NB4 (cell line): Measurements from ENCODE around the gene SLC12A4.

ENCODE experiments used
- POLR2A ChIP-seq: IDR thresholded peaks from 2 replicates; pipeline ENCODE4 v1.6.1; 2011; ENCODE audit warnings: mild to moderate bottlenecking; ENCODE audit not compliant: insufficient read length; ENCODE audit errors: extremely low read depth
- TF ChIP-seq, protein P1 (sequence below): IDR thresholded peaks from 2 replicates; pipeline ENCODE4 v1.6.1; 2011; ENCODE audit warnings: low read depth, low read length
- TF ChIP-seq, protein P2 (sequence below): IDR thresholded peaks from one replicate; pipeline ENCODE4 v1.5.1; 2012; ENCODE audit warnings: low read depth, low read length

DNA sequence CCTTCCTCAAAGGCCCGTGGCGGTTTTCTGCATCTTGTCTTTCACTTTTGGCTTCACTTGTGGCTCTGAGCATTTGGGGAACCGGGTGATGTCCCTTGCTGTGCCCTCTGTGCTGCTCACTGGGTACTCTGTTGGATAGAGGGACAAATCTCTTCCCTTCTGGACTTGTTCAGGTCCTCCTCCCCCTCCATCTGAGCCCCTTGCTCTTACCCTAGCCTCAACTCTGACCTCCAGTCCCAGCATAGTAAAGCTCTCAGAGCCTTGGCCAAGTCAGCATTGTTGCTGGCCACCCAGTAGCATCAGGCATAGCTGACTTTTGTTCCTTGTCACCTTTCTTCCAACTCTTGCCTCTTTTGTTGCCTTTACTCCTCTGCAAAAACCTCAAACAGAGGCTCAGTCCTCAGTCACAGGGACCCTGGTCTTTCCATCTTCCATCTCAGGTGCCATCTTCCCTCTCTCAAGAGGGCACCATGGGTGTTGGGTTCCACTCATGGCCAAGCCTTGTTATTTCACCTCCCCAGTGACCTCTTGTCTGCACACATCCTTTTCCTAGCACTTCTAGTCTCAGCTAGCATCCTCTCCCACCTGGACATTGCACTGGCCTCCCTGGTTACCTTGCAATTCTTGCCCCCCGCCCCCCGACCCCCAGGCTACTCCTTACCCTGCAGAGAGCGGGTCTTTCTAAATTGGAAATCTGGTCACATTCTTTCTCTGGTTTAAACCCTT, 31.4 kb downstream of the SLC12A4 start:
- TF ChIP-seq, protein P1, sequence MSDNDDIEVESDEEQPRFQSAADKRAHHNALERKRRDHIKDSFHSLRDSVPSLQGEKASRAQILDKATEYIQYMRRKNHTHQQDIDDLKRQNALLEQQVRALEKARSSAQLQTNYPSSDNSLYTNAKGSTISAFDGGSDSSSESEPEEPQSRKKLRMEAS: no peak
- TF ChIP-seq, protein P2, sequence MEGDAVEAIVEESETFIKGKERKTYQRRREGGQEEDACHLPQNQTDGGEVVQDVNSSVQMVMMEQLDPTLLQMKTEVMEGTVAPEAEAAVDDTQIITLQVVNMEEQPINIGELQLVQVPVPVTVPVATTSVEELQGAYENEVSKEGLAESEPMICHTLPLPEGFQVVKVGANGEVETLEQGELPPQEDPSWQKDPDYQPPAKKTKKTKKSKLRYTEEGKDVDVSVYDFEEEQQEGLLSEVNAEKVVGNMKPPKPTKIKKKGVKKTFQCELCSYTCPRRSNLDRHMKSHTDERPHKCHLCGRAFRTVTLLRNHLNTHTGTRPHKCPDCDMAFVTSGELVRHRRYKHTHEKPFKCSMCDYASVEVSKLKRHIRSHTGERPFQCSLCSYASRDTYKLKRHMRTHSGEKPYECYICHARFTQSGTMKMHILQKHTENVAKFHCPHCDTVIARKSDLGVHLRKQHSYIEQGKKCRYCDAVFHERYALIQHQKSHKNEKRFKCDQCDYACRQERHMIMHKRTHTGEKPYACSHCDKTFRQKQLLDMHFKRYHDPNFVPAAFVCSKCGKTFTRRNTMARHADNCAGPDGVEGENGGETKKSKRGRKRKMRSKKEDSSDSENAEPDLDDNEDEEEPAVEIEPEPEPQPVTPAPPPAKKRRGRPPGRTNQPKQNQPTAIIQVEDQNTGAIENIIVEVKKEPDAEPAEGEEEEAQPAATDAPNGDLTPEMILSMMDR: no peak
- no peak for TF ChIP-seq POLR2A
